H1 (cell line): ENCODE data around the gene IL10RA. TPM values are rescaled to one million over a fixed set of nuclear protein-coding genes. Genes with fewer than 3 reads are reported as not detected.

ENCODE experiments used
- CTCF ChIA-PET: fragments of 300-600 bp; sonication (Branson Sonifier 250); formaldehyde crosslinking; loops from one replicate; lab custom pipeline; 2021; ENCODE audit not compliant: partially characterized antibody; lab: Charles Lee
- POLR2A ChIA-PET: fragments of 300-600 bp; sonication (Branson Sonifier 250); formaldehyde crosslinking; loops from one replicate; lab custom pipeline; 2021; ENCODE audit warnings: inconsistent platforms; ENCODE audit not compliant: partially characterized antibody; lab: Charles Lee
- DNase-seq, 2 experiments: peaks; one replicate each; pipeline versions ENCODE4 v3.0.0 to v3.0.0-alpha.2; 2010 to 2022; ENCODE audit warnings: low spot score in 2 of 2, low read depth in 1 of 2, mixed read lengths in 1 of 2
- FAIRE-seq: peaks from 2 replicates; lab custom pipeline; 2011; peaks lifted over from hg19 to GRCh38; lab: Jason Lieb, UNC
- H2AFZ ChIP-seq: 2 replicates; pipeline ENCODE4 v1.8.1; 2012; ENCODE audit warnings: low read length, inconsistent platforms
- H2AK5ac ChIP-seq: 2 replicates; pipeline ENCODE4 v1.6.1; 2013; ENCODE audit warnings: low read depth, low read length
- H2BK120ac ChIP-seq: replicated peaks from 2 replicates; pipeline ENCODE3; 2013; ENCODE audit warnings: low read depth, low read length, inconsistent platforms
- H2BK12ac ChIP-seq: 2 replicates; pipeline ENCODE4 v1.6.1; 2013; ENCODE audit warnings: low read depth, low read length
- H2BK15ac ChIP-seq: 2 replicates; pipeline ENCODE4 v1.6.1; 2013; ENCODE audit warnings: low read length
- H2BK20ac ChIP-seq: 2 replicates; pipeline ENCODE4 v1.6.1; 2013; ENCODE audit warnings: low read length
- H2BK5ac ChIP-seq: 2 replicates; pipeline ENCODE4 v1.6.1; 2013; ENCODE audit warnings: low read depth, low read length
- H3K14ac ChIP-seq: 2 replicates; pipeline ENCODE4 v1.6.1; 2013; ENCODE audit warnings: inconsistent platforms; ENCODE audit not compliant: insufficient read length
- H3K18ac ChIP-seq: 2 replicates; pipeline ENCODE4 v1.6.1; 2013; ENCODE audit warnings: low read length; ENCODE audit errors: extremely low read depth
- H3K23ac ChIP-seq: 2 replicates; pipeline ENCODE4 v1.6.1; 2013; ENCODE audit warnings: inconsistent platforms; ENCODE audit not compliant: insufficient read length
- H3K23me2 ChIP-seq: 2 replicates; pipeline ENCODE4 v1.6.1; 2013; ENCODE audit warnings: low read depth, low read length
- H3K27ac ChIP-seq: 2 replicates; pipeline ENCODE4 v1.6.1; 2011; ENCODE audit warnings: low read depth, low read length, inconsistent platforms
- H3K27me3 ChIP-seq, 4 experiments: replicated peaks in 1 of 4; 1 replicate in 1 of 4; 2 replicates in 3 of 4; pipeline versions ENCODE4 v1.6.1 to v1.8.1; 2011 to 2013; ENCODE audit warnings: low read length in 3 of 4, mild to moderate bottlenecking in 3 of 4, inconsistent platforms in 2 of 4, mixed read lengths in 2 of 4, moderate library complexity in 1 of 4; ENCODE audit not compliant: control insufficient read depth in 3 of 4, insufficient read depth in 3 of 4; ENCODE audit errors: extremely low read depth in 1 of 4
- H3K36me3 ChIP-seq, 4 experiments: 2 replicates each; pipeline versions ENCODE4 v1.6.1 to v1.8.1; 2011 to 2013; ENCODE audit warnings: mild to moderate bottlenecking in 4 of 4, low read length in 3 of 4, moderate library complexity in 2 of 4, control low read depth in 1 of 4, inconsistent platforms in 1 of 4; ENCODE audit not compliant: insufficient read depth in 4 of 4, control insufficient read depth in 2 of 4
- H3K4ac ChIP-seq: replicated peaks from 2 replicates; pipeline ENCODE3; 2013; ENCODE audit warnings: low read length, low read depth, mixed read lengths, inconsistent platforms; ENCODE audit not compliant: insufficient read length
- H3K4me1 ChIP-seq, 4 experiments: replicated peaks in 1 of 4; 1 replicate in 1 of 4; 2 replicates in 3 of 4; pipeline versions ENCODE4 v1.6.1 to v1.8.1; 2011 to 2013; ENCODE audit warnings: low read length in 3 of 4, inconsistent platforms in 2 of 4, mixed read lengths in 1 of 4; ENCODE audit not compliant: insufficient read depth in 4 of 4, control insufficient read depth in 3 of 4
- H3K4me2 ChIP-seq, 2 experiments: 2 replicates each; pipeline versions ENCODE4 v1.6.1 to v1.8.1; 2011 to 2013; ENCODE audit warnings: low read depth in 2 of 2, low read length in 2 of 2, control low read depth in 1 of 2, inconsistent platforms in 1 of 2, mild to moderate bottlenecking in 1 of 2; ENCODE audit not compliant: insufficient read depth in 1 of 2
- H3K4me3 ChIP-seq, 4 experiments: fragments of 200-600, 300-600 bp in 1 of 4; sonication (generic), shearing (Covaris generic), sonication (Bioruptor Twin) in 1 of 4; 2 replicates each; pipeline versions ENCODE4 v1.5.1 to v1.8.1; 2011 to 2016; ENCODE audit warnings: low read length in 4 of 4, low read depth in 3 of 4, control low read depth in 2 of 4, inconsistent platforms in 2 of 4, mild to moderate bottlenecking in 2 of 4, mixed read lengths in 1 of 4, moderate library complexity in 1 of 4; ENCODE audit not compliant: insufficient read depth in 2 of 4; ENCODE audit errors: extremely low read depth in 1 of 4
- H3K56ac ChIP-seq: replicated peaks from 2 replicates; pipeline ENCODE3; 2013; ENCODE audit warnings: low read depth, mild to moderate bottlenecking, mixed read lengths, low read length, inconsistent platforms; ENCODE audit not compliant: insufficient read length
- H3K79me1 ChIP-seq: 2 replicates; pipeline ENCODE4 v1.6.1; 2013; ENCODE audit warnings: low read depth, low read length, control low read depth
- H3K79me2 ChIP-seq, 2 experiments: 2 replicates each; pipeline versions ENCODE4 v1.6.1 to v1.8.1; 2012 to 2013; ENCODE audit warnings: low read length in 2 of 2, mild to moderate bottlenecking in 2 of 2, inconsistent platforms in 1 of 2; ENCODE audit not compliant: insufficient read depth in 2 of 2, control insufficient read depth in 1 of 2
- H3K9ac ChIP-seq, 4 experiments: replicated peaks in 1 of 4; 1 replicate in 1 of 4; 2 replicates in 3 of 4; pipeline versions ENCODE4 v1.6.1 to v1.8.1; 2011 to 2013; ENCODE audit warnings: low read depth in 3 of 4, low read length in 3 of 4, control low read depth in 2 of 4, mild to moderate bottlenecking in 2 of 4, moderate library complexity in 2 of 4, inconsistent platforms in 1 of 4; ENCODE audit errors: extremely low read depth in 1 of 4
- H3K9me3 ChIP-seq, 2 experiments: 2 replicates each; pipeline versions ENCODE4 v1.6.1 to v1.8.1; 2012 to 2013; ENCODE audit warnings: mild to moderate bottlenecking in 2 of 2, moderate library complexity in 2 of 2, control low read depth in 1 of 2, inconsistent platforms in 1 of 2, low read depth in 1 of 2, low read length in 1 of 2, mixed read lengths in 1 of 2; ENCODE audit not compliant: insufficient read depth in 2 of 2
- H4K20me1 ChIP-seq, 2 experiments: replicated peaks in 1 of 2; 2 replicates each; pipeline versions ENCODE3 to v1.8.1; 2011 to 2013; ENCODE audit warnings: inconsistent platforms in 2 of 2, low read length in 2 of 2, mild to moderate bottlenecking in 1 of 2; ENCODE audit not compliant: insufficient read depth in 2 of 2, control insufficient read depth in 1 of 2
- H4K5ac ChIP-seq: 2 replicates; pipeline ENCODE4 v1.6.1; 2013; ENCODE audit warnings: low read length, low read depth, mixed read lengths, inconsistent platforms; ENCODE audit not compliant: insufficient read length
- H4K8ac ChIP-seq: 2 replicates; pipeline ENCODE4 v1.8.0; 2013; ENCODE audit warnings: mild to moderate bottlenecking, moderate library complexity, low read length, inconsistent platforms; ENCODE audit not compliant: insufficient read depth; ENCODE audit errors: extremely low read depth
- H4K91ac ChIP-seq: replicated peaks from 2 replicates; pipeline ENCODE3; 2013; ENCODE audit warnings: low read length, mixed read lengths, inconsistent platforms; ENCODE audit not compliant: insufficient read length
- BACH1 ChIP-seq: IDR thresholded peaks from 2 replicates; pipeline ENCODE4 v1.6.1; 2012; ENCODE audit warnings: low read length, improper control_type of control experiment
- HDAC2 ChIP-seq, 2 experiments: fragments of 300-600 bp in 1 of 2; sonication (generic) in 1 of 2; IDR thresholded peaks; 2 replicates each; pipeline ENCODE4 v1.6.1; 2011 to 2012; ENCODE audit warnings: low read depth in 2 of 2, low read length in 2 of 2, mild to moderate bottlenecking in 2 of 2, moderate library complexity in 2 of 2, borderline replicate concordance in 1 of 2, inconsistent platforms in 1 of 2
- HDAC6 ChIP-seq: IDR thresholded peaks from one replicate; pipeline ENCODE4 v1.7.1; 2012; ENCODE audit warnings: low read depth, mild to moderate bottlenecking, inconsistent platforms, low read length, moderate library complexity
- PHF8 ChIP-seq: fragments of 200-600 bp; sonication (generic); conservative IDR thresholded peaks from 2 replicates; pipeline ENCODE4 v1.7.1; 2012; ENCODE audit warnings: low read depth, mild to moderate bottlenecking, inconsistent platforms, low read length, moderate library complexity
- POLR2AphosphoS5 ChIP-seq: IDR thresholded peaks from 2 replicates; pipeline ENCODE4 v1.6.1; 2011; ENCODE audit warnings: low read depth, low read length
- RNF2 ChIP-seq: fragments of 200-900, 300-1000 bp; sonication (generic); IDR thresholded peaks from 2 replicates; pipeline ENCODE4 v1.7.1; 2016; ENCODE audit warnings: borderline replicate concordance, low read depth, mild to moderate bottlenecking, antibody characterized with exemption, low read length; ENCODE audit not compliant: poor library complexity, severe bottlenecking; ENCODE audit errors: missing control alignments
- RXRA ChIP-seq: IDR thresholded peaks from 2 replicates; pipeline ENCODE4 v1.6.1; 2011; ENCODE audit warnings: low read depth, mild to moderate bottlenecking, low read length, moderate library complexity; ENCODE audit not compliant: insufficient read depth
- SUZ12 ChIP-seq: fragments of 200-600 bp; sonication (generic); IDR thresholded peaks from 2 replicates; pipeline ENCODE4 v1.6.1; 2012; ENCODE audit warnings: mild to moderate bottlenecking, inconsistent platforms, low read length, moderate library complexity, mixed read lengths
- TAF1 ChIP-seq: IDR thresholded peaks from 2 replicates; pipeline ENCODE4 v1.6.1; 2011; ENCODE audit warnings: mild to moderate bottlenecking, low read depth, low read length
- TCF12 ChIP-seq: IDR thresholded peaks from 2 replicates; pipeline ENCODE4 v1.6.1; 2011; ENCODE audit warnings: low read depth, mild to moderate bottlenecking, low read length
- TEAD4 ChIP-seq: IDR thresholded peaks from 2 replicates; pipeline ENCODE4 v1.6.1; 2012; ENCODE audit warnings: low read depth, low read length, inconsistent platforms, mixed read lengths
- ZNF274 ChIP-seq: IDR thresholded peaks from 2 replicates; pipeline ENCODE4 v1.7.0; 2012; ENCODE audit warnings: low read length, borderline replicate concordance; ENCODE audit errors: extremely low read depth
- WGBS, 2 experiments: shearing (Covaris generic) in 1 of 2; methylation state at CpG; one replicate each; pipeline versions ENCODE4 v1.1.6 to v1.1.7; 2013 to 2015; ENCODE audit warnings: low lambda C conversion rate in 2 of 2, mixed read lengths in 2 of 2, inconsistent platforms in 1 of 2, low coverage in 1 of 2, missing lambda C conversion rate in 1 of 2; ENCODE audit not compliant: insufficient replicate concordance in 2 of 2, insufficient coverage in 1 of 2, insufficient read length in 1 of 2; ENCODE audit errors: extremely low coverage in 1 of 2, missing lambda C conversion rate in 1 of 2; 5-methylcytosine and 5-hydroxymethylcytosine counted together
- polyA plus RNA-seq, 7 experiments: library from polyadenylated mRNA; depleted of rRNA in 3 of 7; stranded (reverse) in 5 of 7; unstranded in 2 of 7; fragments of >200 nt in 5 of 7; fragments of 200-250 nt in 2 of 7; gene quantifications; 1 replicate in 5 of 7; 2 replicates in 1 of 7; 4 replicates in 1 of 7; pipeline versions ENCODE4 v1.2.1 to v1.2.3, GENCODE V29; 2011 to 2013; ENCODE audit warnings: missing spikeins in 2 of 7, mixed read lengths in 2 of 7
- total RNA-seq: library from RNA; stranded (reverse); fragmentation: NEBNext Ultra II Directional; extraction: Animal tissue kit (Norgen Biotek cat#: 25700); gene quantifications from 2 replicates; pipeline ENCODE4 v1.2.1, GENCODE V29; 2021

Gene IL10RA
- total and polyA plus RNA-seq, 2 of the 8 experiments (the other 6 are each of a cell fraction or from before 2014, with no cell fraction given): 0.05 to 0.11 TPM

DNA sequence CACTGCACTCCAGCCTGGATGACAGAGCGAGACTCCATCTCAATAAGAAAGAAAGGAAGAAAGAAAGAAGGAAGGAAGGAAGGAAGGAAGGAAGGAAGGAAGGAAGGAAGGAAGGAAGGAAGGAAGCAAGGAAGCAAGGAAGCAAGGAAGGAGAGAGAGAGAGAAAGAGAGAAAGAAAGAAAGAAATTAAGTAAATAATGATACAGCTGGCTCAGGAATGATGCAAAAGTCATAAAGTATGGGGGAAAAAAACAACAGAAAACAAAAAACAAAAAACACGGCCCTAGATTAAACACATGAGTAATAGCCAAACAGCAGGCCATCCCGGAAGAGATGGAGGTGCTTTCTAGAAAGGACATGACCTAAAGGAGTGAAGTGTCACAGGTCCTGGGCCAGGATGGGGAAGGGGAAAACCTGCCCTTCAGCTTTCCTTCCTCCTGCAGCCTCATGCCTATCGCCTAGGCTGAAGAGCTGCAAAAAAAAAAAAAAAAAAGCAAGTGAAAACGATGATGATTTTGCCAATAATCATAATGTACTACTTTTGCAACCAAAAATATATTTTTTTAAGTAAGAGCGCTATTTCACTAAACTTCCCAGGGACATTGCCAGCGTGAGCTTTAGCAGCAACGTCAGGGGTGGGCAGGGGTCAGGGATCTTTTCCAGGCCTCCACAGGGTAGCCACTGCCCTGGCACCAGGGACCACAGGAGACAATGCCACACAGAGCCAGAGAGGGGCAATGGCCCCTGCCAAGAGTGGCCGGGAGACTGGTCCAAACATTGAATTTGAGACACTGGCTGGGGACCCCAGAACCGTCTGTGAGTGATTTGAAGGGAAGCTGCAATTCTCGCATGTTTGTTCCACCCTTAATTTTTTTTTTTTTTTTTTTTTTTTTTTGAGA, 62.5 kb downstream of the IL10RA start:
- H3K9me3 ChIP-seq: no peaks in the 10 kb centered on the region
- no peaks in the 10 kb centered on the region; a peak in 1 of 7 replicates for H3K4me1 ChIP-seq
- no peak overlapping the region for H3K4me2 ChIP-seq
- H2AK5ac ChIP-seq: no peak overlapping the region
- H3K56ac ChIP-seq: no peak overlapping the region
- H3K4ac ChIP-seq: no peak overlapping the region
- H4K91ac ChIP-seq: no peak overlapping the region
- H2BK12ac ChIP-seq: no peak overlapping the region
- H3K18ac ChIP-seq: no peak overlapping the region
- 88% methylated on average over 8 of the region's 11 CpGs; no CpG with 5 or more reads in 1 of the 2 experiments for WGBS, 2 experiments
- H2BK5ac ChIP-seq: no peak overlapping the region
- H3K9ac ChIP-seq: no peak overlapping the region
- H3K79me2 ChIP-seq: no peaks in the 10 kb centered on the region
- no peak overlapping the region for H3K23ac ChIP-seq
- FAIRE-seq (no peak), DNase-seq (no peak)
- H2BK15ac ChIP-seq: no peak overlapping the region
- ChIA-PET POLR2A (interaction anchor here (0.7 kb wide), 1 partner anchor 124 kb away, joined by 3 read pairs; no protein-coding TSS in a partner anchor), CTCF (interaction anchor here (0.9 to 2.9 kb wide), 7 partner anchors 11 to 240 kb away, joined by 3 to 13 read pairs (median 5); no protein-coding TSS in a partner anchor)
- no peak overlapping the region for H2BK20ac ChIP-seq
- H3K14ac ChIP-seq: no peak overlapping the region
- H3K27me3 ChIP-seq: no peaks in the 10 kb centered on the region
- no peak overlapping the region for H3K4me3 ChIP-seq
- H4K8ac ChIP-seq: no peak overlapping the region
- no peak overlapping the region for H4K5ac ChIP-seq
- 0 out of 2 replicates have a peak, but pooled peaks cover 2% of the 10 kb centered on the region for H3K23me2 ChIP-seq
- H2BK120ac ChIP-seq: no peak overlapping the region
- no peak overlapping the region for H3K27ac ChIP-seq
- H3K36me3 ChIP-seq: no peaks in the 10 kb centered on the region
- no peak overlapping the region for H2AFZ ChIP-seq
- H3K79me1 ChIP-seq: no peaks in the 10 kb centered on the region
- no peaks in the 10 kb centered on the region for H4K20me1 ChIP-seq
- TF ChIP-seq POLR2AphosphoS5 (no peak), BACH1 (no peak), SUZ12 (no peak), HDAC6 (no peak), RNF2 (no peak), TCF12 (no peak), RXRA (no peak), TEAD4 (no peak), ZNF274 (no peak), TAF1 (no peak), HDAC2 (IDR thresholded peaks at IDR 0.05; ENCODE audit: borderline replicate concordance in 1 of 2, low read depth in 2 of 2, low read length in 2 of 2) (no peak), PHF8 (no peak)
